Forelimb muscle (tissue), 1 donor: ENCODE measurements around the gene PSTK. TPM values are rescaled to one million over a fixed set of nuclear protein-coding genes. Genes with fewer than 3 reads are reported as not detected.

Experiments
- DNase-seq: peaks from one replicate; pipeline ENCODE4 v3.0.0-alpha.2; 2013; ENCODE audit warnings: low read depth
- polyA plus RNA-seq: library from polyadenylated mRNA; unstranded; fragments of 120-200 nt; gene quantifications from one replicate; pipeline ENCODE4 v1.2.1, GENCODE V29; 2013; ENCODE audit not compliant: insufficient read length

PSTK gene
- polyA plus RNA-seq, 1 donor: 3.9 TPM

DNA sequence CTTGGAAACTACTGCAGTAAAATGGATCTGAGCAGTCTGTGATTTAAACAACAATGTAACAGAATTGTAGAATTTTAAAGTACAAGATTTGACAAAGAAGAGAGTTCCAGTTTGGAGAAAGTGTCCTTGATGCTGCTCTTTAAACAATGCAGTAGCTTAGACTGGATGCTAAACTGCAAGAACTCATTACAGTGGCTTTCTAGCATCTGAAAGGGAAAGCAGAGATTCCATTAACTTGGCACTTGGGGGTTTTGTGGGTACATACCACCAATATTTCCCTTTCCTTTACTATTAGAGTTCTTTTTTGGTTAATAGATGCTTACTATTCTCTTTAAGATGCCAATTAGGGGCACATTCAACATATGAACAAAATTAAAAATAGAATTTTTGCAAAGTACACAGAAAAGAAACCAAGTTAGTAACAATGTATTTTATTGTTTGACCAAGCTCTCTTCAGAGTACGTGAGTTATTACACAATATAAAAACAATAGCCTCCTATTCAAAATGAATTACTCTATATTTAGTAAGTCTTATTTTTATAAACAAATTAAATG lies 11.9 kb downstream of the PSTK start:
- DNase-seq: no peak

GRCh38 chr10:122993797-122994336 lies 13.7 kb downstream of the PSTK start:
- DNase-seq: no peak

DNA sequence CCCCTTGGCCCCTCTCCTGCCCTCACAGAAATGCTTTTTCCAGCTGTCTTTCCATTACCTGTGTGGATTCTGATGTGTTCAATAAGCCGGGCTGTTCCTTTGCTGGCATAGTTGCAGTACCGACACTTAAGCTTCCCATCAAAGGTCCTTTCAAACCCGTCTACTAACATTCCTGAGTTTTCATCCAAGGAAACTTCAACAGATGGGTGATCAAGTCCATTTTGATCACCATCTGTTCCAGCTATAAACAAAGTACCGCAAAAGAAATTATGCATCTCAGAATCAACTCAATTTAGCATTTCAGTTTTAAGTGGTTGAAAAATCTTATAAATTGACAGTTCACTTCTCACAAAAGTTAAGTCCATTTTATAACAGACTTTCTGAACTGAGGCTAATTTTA lies 15.7 kb downstream of the PSTK start:
- no peak for DNase-seq

DNA sequence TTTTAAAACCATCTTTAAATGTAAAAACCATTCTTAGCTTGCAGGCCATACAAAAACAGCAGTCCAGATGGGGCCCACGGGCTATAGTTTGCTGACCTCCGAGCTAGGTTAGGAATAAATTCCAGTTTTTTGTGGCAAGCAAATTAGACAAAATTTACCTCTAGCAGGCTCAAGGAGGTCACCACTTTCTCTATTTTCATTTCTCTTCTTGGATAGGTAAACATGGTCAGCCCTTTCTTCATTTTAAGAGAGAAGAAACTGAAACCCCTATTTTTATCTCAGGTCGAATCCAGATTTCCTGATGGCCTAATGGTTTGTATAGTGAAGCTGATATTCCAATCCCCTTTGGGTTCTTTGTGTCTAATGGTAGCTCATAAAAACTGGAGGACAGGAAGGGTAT lies 17.7 kb downstream of the PSTK start:
- DNase-seq: no peak

DNA sequence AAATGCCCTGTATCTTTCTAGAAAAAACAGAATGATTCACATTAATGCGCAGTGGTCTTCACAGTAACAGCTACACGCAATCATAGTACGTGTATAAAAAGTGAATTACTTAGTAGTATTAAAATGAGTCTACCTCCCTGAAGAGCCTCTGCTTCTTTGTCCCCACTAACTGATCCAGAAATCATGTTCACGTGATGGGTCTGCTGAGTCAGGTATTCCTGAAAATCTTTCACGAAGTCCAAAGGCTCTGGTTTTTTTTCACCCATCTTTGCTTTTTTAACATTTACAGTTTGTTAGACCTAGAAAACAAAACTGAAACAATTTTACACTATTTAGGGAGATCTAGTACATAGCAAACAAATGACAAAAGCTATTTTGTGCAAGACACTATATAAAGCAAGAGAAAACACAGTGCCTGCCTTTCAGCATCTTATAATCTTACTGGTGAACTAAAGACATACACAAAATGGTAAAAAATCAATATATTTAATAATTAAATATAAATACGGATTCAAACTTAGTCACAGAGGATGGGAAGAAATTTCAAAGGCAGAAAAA lies 18.2 kb downstream of the PSTK start:
- no peak for DNase-seq

- no peak for DNase-seq
Measured at GRCh38 chr10:122998934-122999333, 18.7 kb downstream of the PSTK start.

DNA sequence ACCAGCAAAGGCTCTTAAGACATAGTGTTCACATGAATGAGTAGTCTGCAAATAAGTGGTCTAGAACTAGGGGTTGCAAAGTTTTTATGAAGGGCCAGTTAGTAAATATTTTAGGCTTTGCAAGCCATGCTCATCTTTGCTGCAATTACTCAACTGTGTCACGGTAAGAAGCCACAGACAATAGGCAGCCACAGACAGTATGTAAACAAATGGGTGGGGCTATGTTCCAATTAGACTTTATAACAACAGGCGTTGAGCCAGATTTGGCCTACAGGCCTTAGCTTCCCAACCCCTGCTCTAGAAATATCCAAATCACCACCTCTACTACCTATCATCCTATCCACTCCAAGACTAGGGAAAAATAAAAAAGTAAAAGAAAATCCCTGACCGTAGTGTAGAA lies 19.1 kb downstream of the PSTK start:
- no peak for DNase-seq

DNA sequence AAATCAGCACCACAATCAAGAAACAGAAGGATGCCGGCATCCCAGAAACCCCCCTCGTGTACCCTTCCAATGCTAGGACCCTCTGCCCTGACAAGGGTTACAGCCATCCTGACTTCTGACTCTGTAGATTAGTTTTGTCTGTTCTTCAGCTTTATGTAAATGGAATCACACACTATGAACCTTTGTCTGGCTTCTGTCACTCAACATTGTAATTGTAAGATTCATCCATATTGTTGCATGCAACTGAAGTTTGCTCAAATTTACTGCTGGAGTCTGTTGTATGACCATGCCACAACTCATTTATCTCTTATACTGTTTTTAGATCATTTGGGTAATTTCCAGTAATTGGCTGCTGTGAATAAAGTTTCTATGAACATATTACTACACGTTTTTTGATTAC lies 20.0 kb downstream of the PSTK start:
- no peak for DNase-seq

GRCh38 chr10:123001370-123001769 lies 21.2 kb downstream of the PSTK start:
- no peak for DNase-seq

- no peak for DNase-seq
Measured at GRCh38 chr10:123004298-123004697, 24.1 kb downstream of the PSTK start.

DNA sequence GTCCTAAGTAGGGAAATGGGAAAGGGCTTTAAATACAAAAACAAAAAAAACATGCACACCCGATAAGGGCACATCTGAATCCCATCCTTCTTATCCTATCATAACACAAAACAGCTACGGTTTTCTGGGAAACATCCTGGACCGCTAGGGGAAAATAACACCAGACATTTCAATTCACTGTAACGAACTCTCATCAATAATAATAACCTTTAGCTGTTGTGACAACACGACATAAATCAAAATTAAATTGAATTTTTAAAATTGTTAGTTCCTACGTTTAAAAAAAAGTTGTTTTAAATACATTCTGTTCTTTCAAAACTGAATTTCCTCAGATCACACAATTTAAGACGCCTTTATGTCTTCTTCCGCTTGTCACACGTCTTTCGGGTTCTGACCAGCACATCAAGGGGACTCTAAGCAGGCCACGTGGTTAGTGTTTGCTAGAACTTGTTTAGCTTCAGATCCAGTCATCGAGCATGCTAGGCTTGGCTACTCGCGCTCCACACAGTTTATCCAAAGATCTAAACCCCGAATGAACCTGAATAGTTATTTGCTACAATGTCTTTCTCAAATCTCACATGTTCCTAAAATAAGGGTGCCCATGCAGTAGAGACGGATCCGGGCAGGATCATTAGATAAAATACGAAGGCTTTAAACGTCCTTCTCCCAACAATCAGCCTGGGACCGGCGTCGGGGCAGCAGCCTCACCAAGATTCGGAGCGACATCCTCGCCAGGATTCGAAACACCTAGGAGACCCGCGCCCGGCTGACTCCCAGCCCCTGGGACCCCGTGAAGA lies 27.6 kb downstream of the PSTK start:
- peak; percentile 24 for DNase-seq

DNA sequence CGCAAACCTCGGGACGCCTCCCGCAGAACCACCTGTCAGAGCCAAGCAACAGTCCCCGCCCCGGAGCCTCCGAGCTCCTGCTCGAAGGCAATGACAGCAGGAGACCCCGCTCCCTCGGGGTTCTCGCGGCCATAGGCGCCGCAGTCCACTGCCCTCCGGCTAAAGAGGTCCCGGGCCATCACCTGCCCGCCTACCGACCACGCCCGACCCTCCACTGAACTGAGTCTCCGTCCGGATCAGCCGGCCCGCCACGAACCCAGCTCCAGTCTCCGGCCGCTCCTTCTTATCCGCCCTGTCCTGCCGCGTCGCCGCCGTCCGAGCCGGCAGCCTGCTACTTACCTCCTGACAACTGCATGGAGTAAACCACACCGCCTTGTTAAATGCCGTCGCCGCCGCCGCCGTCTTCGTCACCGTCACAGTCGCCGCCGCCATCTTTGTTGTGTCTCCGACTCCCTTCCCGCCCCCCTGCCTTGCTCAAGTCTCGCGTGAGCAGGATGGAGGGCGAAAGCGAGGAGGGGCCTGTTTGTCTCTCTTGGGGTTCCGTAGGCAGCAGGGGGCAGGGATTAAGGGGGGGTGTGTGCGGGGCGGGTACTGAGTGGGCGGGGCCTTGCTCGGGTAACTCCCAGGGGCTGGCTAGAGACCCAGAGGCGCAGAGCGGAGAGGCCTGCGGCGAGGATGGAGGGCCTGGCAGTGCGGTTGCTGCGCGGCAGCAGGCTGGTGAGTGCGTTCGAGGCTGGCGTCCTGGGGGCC lies 28.3 kb downstream of the PSTK start, which contains the start of the genes ACADSB and IKZF5:
Gene ACADSB (plus strand): TSS at position 652 of the 750 bp plus-strand sequence. CDS start 24 bp downstream, at position 676.
Gene IKZF5 (minus strand): TSS at position 441 of the 750 bp plus-strand sequence. CDS start 10,170 bp downstream, outside the sequence.
- peak; percentile 91 for DNase-seq

GRCh38 chr10:123009105-123009820 lies 29.1 kb downstream of the PSTK start:
- DNase-seq: no peak

DNA sequence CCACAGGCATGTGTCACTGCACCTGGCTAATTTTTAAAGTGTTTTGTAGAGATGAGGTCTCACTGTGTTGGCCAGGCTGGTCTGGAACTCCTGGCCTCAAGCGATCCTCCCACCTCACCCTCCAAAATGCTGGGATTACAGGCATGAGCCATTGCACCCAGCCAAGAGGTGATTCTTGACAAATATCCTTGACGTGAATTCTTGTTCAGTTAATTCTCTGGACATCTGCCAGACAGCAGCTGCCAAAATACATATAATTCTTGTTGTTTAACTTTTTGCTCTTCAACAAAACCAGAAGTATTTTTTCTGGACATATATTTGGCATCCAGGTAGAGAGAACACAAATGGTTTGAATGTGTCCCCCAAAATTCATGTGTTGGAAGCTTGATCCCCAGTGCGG lies 31.8 kb downstream of the PSTK start:
- no peak for DNase-seq

DNA sequence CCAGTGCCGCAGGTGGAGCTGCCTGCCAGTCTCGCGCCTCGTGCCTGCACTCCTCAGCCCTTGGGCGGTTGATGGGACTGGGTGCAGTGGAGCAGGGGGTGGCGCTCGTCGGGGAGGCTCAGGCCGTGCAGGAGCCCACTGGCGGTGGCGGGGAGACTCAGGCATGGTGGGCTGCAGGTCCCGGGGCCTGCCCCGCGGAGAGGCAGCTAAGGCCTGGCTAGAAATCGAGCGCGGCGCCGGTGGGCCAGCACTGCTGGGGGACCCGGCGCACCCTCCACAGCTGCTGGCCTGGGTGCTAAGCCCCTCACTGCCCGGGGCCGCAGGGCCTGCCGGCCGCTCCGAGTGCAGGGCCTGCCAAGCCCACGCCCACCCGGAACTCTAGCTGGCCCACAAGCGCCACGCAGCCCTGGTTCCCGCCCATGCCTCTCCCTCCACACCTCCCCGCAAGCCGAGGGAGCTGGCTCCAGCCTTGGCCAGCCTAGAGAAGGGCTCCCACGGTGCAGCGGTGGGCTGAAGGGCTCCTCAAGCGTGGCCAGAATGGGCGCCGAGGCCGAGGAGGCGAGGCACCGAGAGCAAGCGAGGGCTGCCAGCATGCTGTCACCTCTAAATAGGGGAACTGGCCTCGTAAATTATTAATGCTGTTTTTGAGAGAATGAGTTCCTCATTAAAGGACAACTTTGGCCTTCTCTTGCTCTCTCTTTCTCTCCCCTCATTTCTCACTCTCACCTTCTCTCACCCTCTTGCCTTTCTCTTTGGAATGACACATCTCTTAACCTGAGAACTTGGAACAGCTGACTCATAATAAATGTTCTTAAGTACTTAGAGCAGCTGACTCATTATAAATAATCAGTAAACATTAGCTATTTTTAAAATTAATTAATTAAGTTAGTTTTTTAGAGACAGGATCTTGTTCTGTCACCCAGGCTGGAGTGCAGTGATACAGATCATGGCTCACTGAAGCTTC lies 33.5 kb downstream of the PSTK start:
- no peak for DNase-seq

GRCh38 chr10:123014772-123015171 lies 34.6 kb downstream of the PSTK start:
- no peak for DNase-seq

DNA sequence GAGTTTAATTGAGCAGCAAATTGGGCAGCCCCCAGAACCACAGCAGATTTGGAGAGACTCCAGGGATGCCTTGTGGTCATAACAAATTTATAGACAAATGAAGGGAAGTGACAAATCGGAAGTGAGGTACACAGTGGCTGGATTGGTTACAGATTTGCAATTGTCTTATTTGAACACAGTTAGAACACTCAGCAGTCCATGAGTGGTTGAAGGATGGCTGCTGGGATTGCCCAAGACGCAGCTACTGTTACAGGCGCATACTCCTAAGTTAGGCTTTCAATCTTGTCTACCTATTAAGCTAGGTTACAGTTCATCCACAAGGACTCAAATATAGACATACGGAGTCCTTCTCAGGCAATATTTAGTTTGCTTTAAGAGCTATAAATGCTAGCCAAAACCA lies 36.0 kb downstream of the PSTK start:
- no peak for DNase-seq

- DNase-seq: no peak
Measured at GRCh38 chr10:123017421-123018165, 37.4 kb downstream of the PSTK start.

DNA sequence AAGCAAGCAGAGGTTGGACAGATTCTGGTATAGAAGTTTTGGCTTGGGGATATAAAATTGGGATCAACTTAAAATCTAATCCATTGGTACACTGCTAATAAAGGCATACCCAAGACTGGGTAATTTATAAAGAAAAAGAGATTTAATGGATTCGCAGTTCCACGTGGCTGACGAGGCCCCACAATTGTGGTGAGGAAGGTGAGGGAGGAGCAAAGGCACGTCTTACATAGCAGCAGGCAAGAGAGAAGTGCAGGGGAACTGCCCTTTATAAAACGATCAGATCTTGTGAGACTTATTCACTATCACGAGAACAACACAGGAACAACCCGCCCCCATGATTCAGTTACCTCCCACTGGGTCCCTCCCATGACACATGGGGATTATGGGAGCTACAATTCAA lies 38.3 kb downstream of the PSTK start:
- DNase-seq: no peak
